ENCODE measurements around the gene ACADM. TPM values are rescaled to one million over a fixed set of nuclear protein-coding genes. Genes with fewer than 3 reads are reported as not detected.

Gene ACADM
- total RNA-seq, 1 experiment from 2014 or later: 37.9 TPM

GRCh38 chr1:75792091-75792490 is 67.6 kb downstream of the ACADM start:
- no peak for ATAC-seq
- Mint-ChIP-seq H3K9me3 (no peaks in the 10 kb centered on the region), H3K27me3 (ENCODE audit: low read depth) (no peaks in the 10 kb centered on the region; the same call in 1 of the 2 replicates), H3K27ac (no peak overlapping the region), H3K4me1 (peaks cover 31% of the 10 kb centered on the region), H3K4me3 (no peak overlapping the region), H3K36me3 (peaks cover 89% of the 10 kb centered on the region)
- CTCF ChIA-PET: no interaction called here
- DNase-seq (ENCODE audit: low spot score): no peak
- TF ChIP-seq ATF2 (CRISPR knock-in tag; IDR thresholded peaks at IDR 0.05; ENCODE audit: borderline replicate concordance, low read depth): no peak
- TF ChIP-seq, protein P1, sequence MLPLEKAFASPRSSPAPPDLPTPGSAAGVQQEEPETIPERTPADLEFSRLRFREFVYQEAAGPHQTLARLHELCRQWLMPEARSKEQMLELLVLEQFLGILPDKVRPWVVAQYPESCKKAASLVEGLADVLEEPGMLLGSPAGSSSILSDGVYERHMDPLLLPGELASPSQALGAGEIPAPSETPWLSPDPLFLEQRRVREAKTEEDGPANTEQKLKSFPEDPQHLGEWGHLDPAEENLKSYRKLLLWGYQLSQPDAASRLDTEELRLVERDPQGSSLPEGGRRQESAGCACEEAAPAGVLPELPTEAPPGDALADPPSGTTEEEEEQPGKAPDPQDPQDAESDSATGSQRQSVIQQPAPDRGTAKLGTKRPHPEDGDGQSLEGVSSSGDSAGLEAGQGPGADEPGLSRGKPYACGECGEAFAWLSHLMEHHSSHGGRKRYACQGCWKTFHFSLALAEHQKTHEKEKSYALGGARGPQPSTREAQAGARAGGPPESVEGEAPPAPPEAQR (CRISPR knock-in tag; IDR thresholded peaks at IDR 0.05): no peak
- TF ChIP-seq GRHL2 (CRISPR knock-in tag; IDR thresholded peaks at IDR 0.05; ENCODE audit: insufficient replicate concordance, severe bottlenecking): no peak
- TF ChIP-seq ERG (CRISPR knock-in tag; IDR thresholded peaks at IDR 0.05): no peak
- TF ChIP-seq SOX15 (CRISPR knock-in tag; IDR thresholded peaks at IDR 0.05): no peak
- no peak for TF ChIP-seq CREM (CRISPR knock-in tag; IDR thresholded peaks at IDR 0.05)
- POLR2A ChIA-PET: interaction anchor here (1.7 kb wide), 1 partner anchor 177 kb away, joined by 3 read pairs; no protein-coding TSS in a partner anchor

DNA sequence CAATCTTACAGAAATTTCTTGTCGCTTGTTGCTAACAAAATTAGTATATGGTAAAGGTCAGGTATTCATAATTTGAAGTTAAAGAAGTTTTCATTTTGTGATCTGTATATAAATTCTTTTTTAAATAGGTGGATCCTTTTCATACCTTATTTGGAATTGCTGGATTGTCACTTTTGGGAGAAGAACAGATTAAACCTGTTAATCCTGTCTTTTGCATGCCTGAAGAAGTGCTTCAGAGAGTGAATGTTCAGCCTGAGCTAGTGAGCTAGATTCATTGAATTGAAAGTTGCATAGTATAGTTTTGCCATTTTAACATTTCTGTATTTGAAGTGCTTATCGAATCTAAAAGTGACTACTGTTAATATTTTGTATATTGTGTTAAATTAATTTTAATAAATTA is 69.9 kb downstream of the ACADM start:
- POLR2A ChIA-PET: interaction anchor here (1.6 kb wide), 1 partner anchor 8 kb away, joined by 6 read pairs; the partner anchor contains the start of gene RABGGTB
- ATAC-seq (no peak), DNase-seq (ENCODE audit: low spot score) (no peak)
- H3K36me3 Mint-ChIP-seq: peaks cover 77% of the 10 kb centered on the region
- H3K4me3 Mint-ChIP-seq: no peak overlapping the region
- CTCF ChIA-PET: no interaction called here
- no peaks in the 10 kb centered on the region; the same call in 1 of the 2 replicates for H3K27me3 Mint-ChIP-seq (ENCODE audit: low read depth)
- no peak for TF ChIP-seq NFATC4 (CRISPR knock-in tag; IDR thresholded peaks at IDR 0.05)
- H3K9me3 Mint-ChIP-seq: no peaks in the 10 kb centered on the region
- peaks cover 17% of the 10 kb centered on the region for H3K4me1 Mint-ChIP-seq
- H3K27ac Mint-ChIP-seq: no peak overlapping the region

DNA sequence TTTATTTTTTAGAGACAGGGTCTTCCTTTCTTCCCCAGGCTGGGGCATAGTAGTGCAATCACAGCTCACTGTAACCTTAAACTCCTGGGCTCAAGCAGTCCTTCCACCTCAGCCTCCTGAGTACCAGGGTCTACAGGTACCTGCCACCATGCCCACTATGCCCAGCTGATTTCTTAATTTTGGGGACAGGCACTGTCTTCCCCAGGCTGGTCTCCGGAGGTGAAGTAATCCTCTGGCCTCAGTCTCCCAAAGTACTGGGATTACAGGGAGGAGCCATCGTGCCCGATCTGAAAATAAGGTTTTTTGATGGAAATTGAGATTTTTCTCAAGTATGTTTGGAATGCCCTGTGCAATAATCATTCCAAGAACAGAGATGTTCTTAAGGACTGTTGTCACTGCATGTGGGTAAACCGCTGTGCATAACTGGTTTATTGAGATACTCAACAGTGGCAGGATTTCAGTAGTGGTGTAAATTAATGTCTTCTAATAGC is 71.2 kb downstream of the ACADM start:
- H3K27ac Mint-ChIP-seq: 0 out of 2 replicates have a peak overlapping the region, but pooled peaks have one; percentile 33
- H3K36me3 Mint-ChIP-seq: peaks cover 63% of the 10 kb centered on the region
- peaks cover 4% of the 10 kb centered on the region for H3K4me1 Mint-ChIP-seq
- H3K9me3 Mint-ChIP-seq: no peaks in the 10 kb centered on the region
- CTCF ChIA-PET: no interaction called here
- H3K4me3 Mint-ChIP-seq: no peak overlapping the region
- H3K27me3 Mint-ChIP-seq (ENCODE audit: low read depth): no peaks in the 10 kb centered on the region; the same call in 1 of the 2 replicates
- POLR2A ChIA-PET: interaction anchor here (0.6 to 1.6 kb wide), 3 partner anchors 10 to 1957 kb away, joined by 3 to 6 read pairs (median 5); partner anchors contain the start of gene RABGGTB
- 0 out of 2 replicates have a peak, but pooled peaks have one; percentile 81 for TF ChIP-seq ZNF416 (CRISPR knock-in tag; IDR thresholded peaks at IDR 0.05)
- TF ChIP-seq ZNF671 (CRISPR knock-in tag; IDR thresholded peaks at IDR 0.05): peak; percentile 69
- no peak for TF ChIP-seq NR1H2 (CRISPR knock-in tag; IDR thresholded peaks at IDR 0.05)
- TF ChIP-seq ATF1 (CRISPR knock-in tag; IDR thresholded peaks at IDR 0.05): no peak
- TF ChIP-seq ELF4 (CRISPR knock-in tag; IDR thresholded peaks at IDR 0.05; ENCODE audit: low read depth): no peak
- TF ChIP-seq CREB1 (CRISPR knock-in tag; IDR thresholded peaks at IDR 0.05): 0 out of 2 replicates have a peak, but pooled peaks have one; percentile 32
- TF ChIP-seq PRRX2 (CRISPR knock-in tag; IDR thresholded peaks at IDR 0.05): peak; percentile 91; the same call in 1 of the 2 replicates
- TF ChIP-seq NFATC4 (CRISPR knock-in tag; IDR thresholded peaks at IDR 0.05): no peak
- TF ChIP-seq, protein P2, sequence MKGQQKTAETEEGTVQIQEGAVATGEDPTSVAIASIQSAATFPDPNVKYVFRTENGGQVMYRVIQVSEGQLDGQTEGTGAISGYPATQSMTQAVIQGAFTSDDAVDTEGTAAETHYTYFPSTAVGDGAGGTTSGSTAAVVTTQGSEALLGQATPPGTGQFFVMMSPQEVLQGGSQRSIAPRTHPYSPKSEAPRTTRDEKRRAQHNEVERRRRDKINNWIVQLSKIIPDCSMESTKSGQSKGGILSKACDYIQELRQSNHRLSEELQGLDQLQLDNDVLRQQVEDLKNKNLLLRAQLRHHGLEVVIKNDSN (CRISPR knock-in tag; IDR thresholded peaks at IDR 0.05): no peak
- no peak for TF ChIP-seq MXD4 (CRISPR knock-in tag; IDR thresholded peaks at IDR 0.05; ENCODE audit: borderline replicate concordance)
- TF ChIP-seq ZBTB43 (CRISPR knock-in tag; IDR thresholded peaks at IDR 0.05): no peak
- DNase-seq (ENCODE audit: low spot score) (no peak), ATAC-seq (peak; percentile 0; the same call in 1 of the 2 replicates)

Data from WTC11 (cell line).